OCI-LY7 (cell line): ENCODE results near the gene FANCE. TPM values are rescaled to one million over a fixed set of nuclear protein-coding genes. Genes with fewer than 3 reads are reported as not detected.
A peak's percentile ranks its signal among the peaks of the same experiment; 100 is the strongest.

ENCODE experiments used
- BruUV-seq: library from RNA; stranded (reverse); fragments of 400-500 nt; replicated peaks from 2 replicates; lab custom pipeline; 2021; lab: Mats Ljungman, UMichigan
- CTCF ChIA-PET: fragments of 300-600 bp; sonication (Branson Sonifier 250); formaldehyde crosslinking; loops from one replicate; lab custom pipeline; 2022; ENCODE audit warnings: antibody characterized with exemption; ENCODE audit not compliant: unreplicated experiment; lab: Charles Lee
- POLR2A ChIA-PET: fragments of 300-600 bp; sonication (Branson Sonifier 250); formaldehyde crosslinking; loops from one replicate; lab custom pipeline; 2022; ENCODE audit warnings: antibody characterized with exemption; lab: Charles Lee
- DNase-seq: peaks from one replicate; pipeline ENCODE4 v3.0.0-alpha.2; 2015; ENCODE audit warnings: low spot score
- H2AFZ ChIP-seq: fragments of 200-600 bp; sonication (generic), shearing (Covaris generic); 2 replicates; pipeline ENCODE4 v1.6.1; 2014; ENCODE audit warnings: mild to moderate bottlenecking, antibody characterized with exemption, low read length, moderate library complexity
- H3K27ac ChIP-seq: fragments of 200-600 bp; sonication (generic); 2 replicates; pipeline ENCODE4 v1.5.1; 2014; ENCODE audit warnings: mixed run types, low read depth, mild to moderate bottlenecking, moderate library complexity, low read length, inconsistent platforms; ENCODE audit not compliant: poor library complexity, severe bottlenecking
- H3K36me3 ChIP-seq: fragments of 200-600 bp; sonication (generic); 2 replicates; pipeline ENCODE4 v1.6.1; 2014; ENCODE audit warnings: mild to moderate bottlenecking, antibody characterized with exemption, low read length, moderate library complexity, mixed read lengths; ENCODE audit not compliant: insufficient read depth
- H3K4me1 ChIP-seq: fragments of 200-600 bp; sonication (generic); 2 replicates; pipeline ENCODE4 v1.5.1; 2014; ENCODE audit warnings: mild to moderate bottlenecking, low read length; ENCODE audit not compliant: insufficient read depth, poor library complexity, severe bottlenecking
- H3K4me2 ChIP-seq: fragments of 200-600 bp; sonication (generic); 2 replicates; pipeline ENCODE4 v1.6.1; 2014; ENCODE audit warnings: mild to moderate bottlenecking, low read length
- H3K4me3 ChIP-seq: fragments of 200-600 bp; sonication (generic); 2 replicates; pipeline ENCODE4 v1.5.1; 2014; ENCODE audit warnings: mild to moderate bottlenecking, low read depth, low read length; ENCODE audit not compliant: poor library complexity, severe bottlenecking
- H3K79me2 ChIP-seq: fragments of 200-600 bp; sonication (generic); 2 replicates; pipeline ENCODE4 v1.6.1; 2016; ENCODE audit warnings: low read depth, mild to moderate bottlenecking, low read length, moderate library complexity, mixed read lengths; ENCODE audit not compliant: insufficient read depth
- H3K9me2 ChIP-seq: fragments of 200-600 bp; sonication (generic); 2 replicates; pipeline ENCODE4 v1.6.1; 2016; ENCODE audit warnings: mild to moderate bottlenecking, low read length, mixed read lengths; ENCODE audit not compliant: insufficient read depth
- H3K9me3 ChIP-seq: fragments of 200-600 bp; sonication (generic); 2 replicates; pipeline ENCODE4 v1.6.1; 2014; ENCODE audit warnings: mild to moderate bottlenecking, mixed run types, low read length, mixed read lengths
- H4K20me1 ChIP-seq: fragments of 200-600 bp; sonication (generic); 2 replicates; pipeline ENCODE4 v1.6.1; 2014; ENCODE audit warnings: mild to moderate bottlenecking, antibody characterized with exemption, low read length, moderate library complexity, mixed read lengths; ENCODE audit not compliant: insufficient read depth
- EZH2phosphoT487 ChIP-seq: fragments of 200-600 bp; sonication (generic); IDR thresholded peaks from 2 replicates; pipeline ENCODE4 v1.6.1; 2018; ENCODE audit warnings: low read depth, borderline replicate concordance, mild to moderate bottlenecking, mixed run types, antibody characterized with exemption, low read length, moderate library complexity, mixed read lengths
- intact Hi-C: fragments of 100-400 bp; cut with micrococcal nuclease; formaldehyde crosslinking; loops from one replicate; pipeline ENCODE4 v1.10.0; 2022; ENCODE audit not compliant: unreplicated experiment
- total RNA-seq, 2 experiments: library from RNA; depleted of rRNA in 1 of 2; stranded (reverse); fragments of >200 nt in 1 of 2; shearing (Covaris generic) in 1 of 2; gene quantifications; 2 replicates each; pipeline ENCODE4 v1.2.3, GENCODE V29; 2014 to 2022
- TF ChIP-seq, protein P1 (sequence below): fragments of 200-600 bp; sonication (generic); conservative IDR thresholded peaks from 2 replicates; pipeline ENCODE4 v1.5.1; 2014; ENCODE audit warnings: mild to moderate bottlenecking, antibody characterized with exemption, low read length, moderate library complexity, mixed read lengths

Gene FANCE
- total RNA-seq, 2 experiments from 2014 or later, result 14.4 to 17.4 TPM

- Histone ChIP-seq H3K4me2 (no peak overlapping the region), H4K20me1 (no peaks in the 10 kb centered on the region), H2AFZ (no peak overlapping the region), H3K79me2 (no peaks in the 10 kb centered on the region), H3K4me3 (no peak overlapping the region), H3K27ac (no peak overlapping the region), H3K36me3 (no peaks in the 10 kb centered on the region), H3K9me2 (no peaks in the 10 kb centered on the region), H3K4me1 (peaks cover 11% of the 10 kb centered on the region), H3K9me3 (no peaks in the 10 kb centered on the region)
- TF ChIP-seq, protein P1, sequence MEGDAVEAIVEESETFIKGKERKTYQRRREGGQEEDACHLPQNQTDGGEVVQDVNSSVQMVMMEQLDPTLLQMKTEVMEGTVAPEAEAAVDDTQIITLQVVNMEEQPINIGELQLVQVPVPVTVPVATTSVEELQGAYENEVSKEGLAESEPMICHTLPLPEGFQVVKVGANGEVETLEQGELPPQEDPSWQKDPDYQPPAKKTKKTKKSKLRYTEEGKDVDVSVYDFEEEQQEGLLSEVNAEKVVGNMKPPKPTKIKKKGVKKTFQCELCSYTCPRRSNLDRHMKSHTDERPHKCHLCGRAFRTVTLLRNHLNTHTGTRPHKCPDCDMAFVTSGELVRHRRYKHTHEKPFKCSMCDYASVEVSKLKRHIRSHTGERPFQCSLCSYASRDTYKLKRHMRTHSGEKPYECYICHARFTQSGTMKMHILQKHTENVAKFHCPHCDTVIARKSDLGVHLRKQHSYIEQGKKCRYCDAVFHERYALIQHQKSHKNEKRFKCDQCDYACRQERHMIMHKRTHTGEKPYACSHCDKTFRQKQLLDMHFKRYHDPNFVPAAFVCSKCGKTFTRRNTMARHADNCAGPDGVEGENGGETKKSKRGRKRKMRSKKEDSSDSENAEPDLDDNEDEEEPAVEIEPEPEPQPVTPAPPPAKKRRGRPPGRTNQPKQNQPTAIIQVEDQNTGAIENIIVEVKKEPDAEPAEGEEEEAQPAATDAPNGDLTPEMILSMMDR, result no peak
- TF ChIP-seq EZH2phosphoT487, result no peak
- POLR2A ChIA-PET, result interaction anchor here (0.6 to 1.1 kb wide), 4 partner anchors 10 to 181 kb away, joined by 3 to 4 read pairs (median 4); no protein-coding TSS in a partner anchor
- CTCF ChIA-PET, result no interaction called here
- no TSS peak for BruUV-seq
- DNase-seq, result no peak
- intact Hi-C loops, result no loop called here
These were observed 42.9 kb upstream of the FANCE start for GRCh38 chr6:35409245-35409644.

DNA sequence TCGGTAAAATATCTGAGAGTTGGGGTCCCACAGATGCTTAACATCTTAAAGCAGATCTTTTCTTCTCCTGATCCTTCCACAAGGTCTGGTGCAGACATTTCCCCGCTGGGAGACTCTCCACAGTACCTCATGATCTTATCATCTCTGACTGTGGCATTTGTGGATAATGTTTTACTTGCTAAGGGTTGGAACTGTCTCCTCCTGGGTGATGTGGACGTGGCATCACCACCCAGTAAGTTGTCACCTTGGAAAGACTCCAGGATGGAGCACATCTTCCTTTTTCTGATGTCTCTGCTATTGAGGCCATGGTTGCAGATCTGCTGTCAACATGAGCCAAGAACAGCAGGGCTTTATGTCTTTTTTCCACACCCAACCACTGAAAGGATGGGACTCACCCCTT, 42.0 kb upstream of the FANCE start:
- H3K9me3 ChIP-seq, result no peaks in the 10 kb centered on the region
- ChIA-PET CTCF (no interaction called here), POLR2A (no interaction called here)
- H3K79me2 ChIP-seq, result no peaks in the 10 kb centered on the region
- TF ChIP-seq, protein P1, result no peak
- no peak for TF ChIP-seq EZH2phosphoT487
- H3K4me1 ChIP-seq, result peaks cover 13% of the 10 kb centered on the region
- H3K4me3 ChIP-seq, result no peak overlapping the region
- no peaks in the 10 kb centered on the region for H3K9me2 ChIP-seq
- no peak overlapping the region for H3K27ac ChIP-seq
- no TSS peak for BruUV-seq
- no peaks in the 10 kb centered on the region for H3K36me3 ChIP-seq
- intact Hi-C loops, result no loop called here
- DNase-seq, result no peak
- H3K4me2 ChIP-seq, result no peak overlapping the region
- H2AFZ ChIP-seq, result no peak overlapping the region
- no peaks in the 10 kb centered on the region for H4K20me1 ChIP-seq

- Histone ChIP-seq H3K4me3 (no peak overlapping the region), H2AFZ (no peak overlapping the region), H3K79me2 (no peaks in the 10 kb centered on the region), H3K36me3 (no peaks in the 10 kb centered on the region), H3K9me3 (no peaks in the 10 kb centered on the region), H3K27ac (no peak overlapping the region), H3K9me2 (no peaks in the 10 kb centered on the region), H3K4me2 (peak overlapping the region; percentile 36), H4K20me1 (no peaks in the 10 kb centered on the region), H3K4me1 (peaks cover 13% of the 10 kb centered on the region)
- CTCF ChIA-PET, result interaction anchor here (0.5 kb wide), 1 partner anchor 16 kb away, joined by 3 read pairs; no protein-coding TSS in a partner anchor
- POLR2A ChIA-PET, result no interaction called here
- intact Hi-C loops, result no loop called here
- no TSS peak for BruUV-seq
- TF ChIP-seq, protein P1, result no peak
- TF ChIP-seq EZH2phosphoT487, result no peak
- peak; percentile 28 for DNase-seq
These were observed 41.1 kb upstream of the FANCE start for GRCh38 chr6:35411066-35411465.
